Right lobe of liver (tissue), 4 donors: ENCODE measurements around the gene TNFRSF13B.

Experiments
- POLR2A ChIP-seq: fragments of 450-650 bp; IDR thresholded peaks from one replicate; pipeline ENCODE4 v1.6.1; 2017; ENCODE audit warnings: antibody characterized with exemption, mild to moderate bottlenecking
- TF ChIP-seq, protein P1 (sequence below), 4 donors: fragments of 200-600 bp in 3 of 4; fragments of 450-650 bp in 1 of 4; IDR thresholded peaks; one replicate each; pipeline versions ENCODE4 v1.5.1 to v1.8.0; 2016 to 2022; ENCODE audit warnings: antibody characterized with exemption in 4 of 4, mild to moderate bottlenecking in 2 of 4
- donor health status: DM: no; HTN: no; CAD: no.
- donor health status: DM: no; HTN: no; CAD: no.
- donor health status: DM: no; HTN: yes; CAD: no.

DNA sequence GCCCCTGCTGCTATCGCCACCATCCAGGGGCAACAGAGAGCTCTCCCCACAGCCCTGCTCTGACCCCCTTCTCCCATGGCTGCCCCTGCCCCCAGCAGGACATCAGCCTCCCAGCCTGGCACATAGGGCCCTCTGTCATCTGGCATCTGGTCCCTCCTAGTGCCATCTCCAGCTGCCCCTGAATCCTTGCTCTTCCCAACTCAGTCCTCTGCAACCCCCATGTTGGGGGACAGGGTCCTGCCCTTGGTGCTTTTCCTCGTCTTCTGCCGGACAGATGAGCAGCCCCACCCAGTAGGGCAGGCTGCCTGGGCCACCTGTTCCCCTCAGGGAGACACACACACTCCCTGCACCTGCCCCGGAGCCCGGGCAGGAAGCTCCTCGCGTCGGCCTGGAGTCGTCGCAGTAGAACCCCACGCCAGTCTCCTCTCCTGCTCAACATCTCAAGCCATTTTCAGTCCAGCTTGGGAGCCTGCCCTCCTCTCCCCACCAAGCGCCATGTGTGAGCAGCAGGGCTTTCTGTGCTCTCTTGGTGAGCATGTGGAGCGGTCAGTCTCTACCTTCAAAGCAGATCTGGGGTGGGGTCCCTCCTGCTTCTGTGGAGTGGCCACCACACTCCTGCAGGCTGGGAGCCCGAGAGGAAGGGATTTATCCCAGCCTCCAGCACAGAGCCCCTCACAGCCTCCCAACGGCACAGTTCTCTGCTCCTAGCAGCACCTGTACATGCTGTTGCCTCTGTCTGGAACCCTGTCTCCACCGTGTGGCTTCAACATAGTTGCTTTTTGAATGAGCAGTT lies 28.2 kb downstream of the TNFRSF13B start:
- TF ChIP-seq, protein P1, sequence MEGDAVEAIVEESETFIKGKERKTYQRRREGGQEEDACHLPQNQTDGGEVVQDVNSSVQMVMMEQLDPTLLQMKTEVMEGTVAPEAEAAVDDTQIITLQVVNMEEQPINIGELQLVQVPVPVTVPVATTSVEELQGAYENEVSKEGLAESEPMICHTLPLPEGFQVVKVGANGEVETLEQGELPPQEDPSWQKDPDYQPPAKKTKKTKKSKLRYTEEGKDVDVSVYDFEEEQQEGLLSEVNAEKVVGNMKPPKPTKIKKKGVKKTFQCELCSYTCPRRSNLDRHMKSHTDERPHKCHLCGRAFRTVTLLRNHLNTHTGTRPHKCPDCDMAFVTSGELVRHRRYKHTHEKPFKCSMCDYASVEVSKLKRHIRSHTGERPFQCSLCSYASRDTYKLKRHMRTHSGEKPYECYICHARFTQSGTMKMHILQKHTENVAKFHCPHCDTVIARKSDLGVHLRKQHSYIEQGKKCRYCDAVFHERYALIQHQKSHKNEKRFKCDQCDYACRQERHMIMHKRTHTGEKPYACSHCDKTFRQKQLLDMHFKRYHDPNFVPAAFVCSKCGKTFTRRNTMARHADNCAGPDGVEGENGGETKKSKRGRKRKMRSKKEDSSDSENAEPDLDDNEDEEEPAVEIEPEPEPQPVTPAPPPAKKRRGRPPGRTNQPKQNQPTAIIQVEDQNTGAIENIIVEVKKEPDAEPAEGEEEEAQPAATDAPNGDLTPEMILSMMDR (IDR thresholded peaks at IDR 0.05), result no peak
- no peak for TF ChIP-seq POLR2A
